ENCODE results near the gene PRPH. TPM values are rescaled to one million over a fixed set of nuclear protein-coding genes. Genes with fewer than 3 reads are reported as not detected.

PRPH gene
- total and polyA plus RNA-seq, 9 of the 15 experiments (the other 6 are each of a cell fraction or from before 2014, with no cell fraction given) = 0.27 to 1.9 (median 1.3) TPM; not detected in 1

DNA sequence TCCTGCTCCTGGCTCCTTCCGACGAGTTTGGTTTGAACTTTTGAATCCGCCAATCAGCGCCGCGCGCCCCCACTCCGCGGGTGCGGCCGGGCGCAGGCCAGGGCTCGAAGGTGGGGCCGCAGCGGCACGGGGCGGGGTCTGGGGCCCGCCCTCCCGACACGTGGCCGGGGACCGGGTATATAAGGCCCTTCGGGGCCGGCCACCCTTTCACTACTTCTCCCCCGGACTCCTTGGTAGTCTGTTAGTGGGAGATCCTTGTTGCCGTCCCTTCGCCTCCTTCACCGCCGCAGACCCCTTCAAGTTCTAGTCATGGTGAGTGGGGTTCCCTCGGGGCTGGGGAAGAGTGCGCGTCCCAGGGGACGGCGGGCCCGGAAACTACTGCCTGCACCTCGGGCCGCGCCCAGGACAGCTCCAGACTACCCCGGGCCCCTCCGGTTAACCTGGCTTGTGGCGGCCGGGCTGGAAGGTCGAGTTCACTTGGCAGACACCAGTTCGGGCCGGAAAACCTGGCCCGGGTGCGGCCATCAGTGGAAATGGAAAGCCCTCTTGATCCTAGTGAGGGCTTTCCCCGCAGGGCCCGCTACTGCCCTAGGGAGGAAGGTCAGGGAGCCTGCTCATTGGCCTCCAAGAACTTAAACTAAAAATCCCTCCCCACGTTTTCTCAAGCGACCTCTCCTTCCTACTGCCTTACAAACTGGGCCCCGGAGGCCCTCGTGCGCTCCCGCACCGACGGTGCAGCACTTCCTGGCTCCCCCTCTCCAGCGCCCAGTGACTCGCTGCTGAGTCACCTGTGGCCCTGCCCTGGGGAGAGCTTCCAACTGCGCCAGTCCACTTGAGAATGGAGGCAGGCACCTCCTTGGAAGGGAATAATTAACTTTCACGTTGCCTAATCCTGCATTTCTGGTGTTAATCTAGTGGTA, 29.8 kb upstream of the PRPH start, which contains the start of gene TUBA1C (continued):
- TF ChIP-seq, protein P1, sequence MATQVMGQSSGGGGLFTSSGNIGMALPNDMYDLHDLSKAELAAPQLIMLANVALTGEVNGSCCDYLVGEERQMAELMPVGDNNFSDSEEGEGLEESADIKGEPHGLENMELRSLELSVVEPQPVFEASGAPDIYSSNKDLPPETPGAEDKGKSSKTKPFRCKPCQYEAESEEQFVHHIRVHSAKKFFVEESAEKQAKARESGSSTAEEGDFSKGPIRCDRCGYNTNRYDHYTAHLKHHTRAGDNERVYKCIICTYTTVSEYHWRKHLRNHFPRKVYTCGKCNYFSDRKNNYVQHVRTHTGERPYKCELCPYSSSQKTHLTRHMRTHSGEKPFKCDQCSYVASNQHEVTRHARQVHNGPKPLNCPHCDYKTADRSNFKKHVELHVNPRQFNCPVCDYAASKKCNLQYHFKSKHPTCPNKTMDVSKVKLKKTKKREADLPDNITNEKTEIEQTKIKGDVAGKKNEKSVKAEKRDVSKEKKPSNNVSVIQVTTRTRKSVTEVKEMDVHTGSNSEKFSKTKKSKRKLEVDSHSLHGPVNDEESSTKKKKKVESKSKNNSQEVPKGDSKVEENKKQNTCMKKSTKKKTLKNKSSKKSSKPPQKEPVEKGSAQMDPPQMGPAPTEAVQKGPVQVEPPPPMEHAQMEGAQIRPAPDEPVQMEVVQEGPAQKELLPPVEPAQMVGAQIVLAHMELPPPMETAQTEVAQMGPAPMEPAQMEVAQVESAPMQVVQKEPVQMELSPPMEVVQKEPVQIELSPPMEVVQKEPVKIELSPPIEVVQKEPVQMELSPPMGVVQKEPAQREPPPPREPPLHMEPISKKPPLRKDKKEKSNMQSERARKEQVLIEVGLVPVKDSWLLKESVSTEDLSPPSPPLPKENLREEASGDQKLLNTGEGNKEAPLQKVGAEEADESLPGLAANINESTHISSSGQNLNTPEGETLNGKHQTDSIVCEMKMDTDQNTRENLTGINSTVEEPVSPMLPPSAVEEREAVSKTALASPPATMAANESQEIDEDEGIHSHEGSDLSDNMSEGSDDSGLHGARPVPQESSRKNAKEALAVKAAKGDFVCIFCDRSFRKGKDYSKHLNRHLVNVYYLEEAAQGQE (IDR thresholded peaks at IDR 0.05; ENCODE audit: borderline replicate concordance) = peak; percentile 70
- TF ChIP-seq, protein P1 (CRISPR knock-in tag; IDR thresholded peaks at IDR 0.05; ENCODE audit: low read depth) = no peak; the same call in 1 of the 2 replicates
- no peak for TF ChIP-seq EGR1 (conservative IDR thresholded peaks at IDR 0.05)
- peak; percentile 88 for TF ChIP-seq TAF9B (IDR thresholded peaks at IDR 0.05; ENCODE audit: partially characterized antibody)
- 0 out of 2 replicates have a peak, but pooled peaks have one; percentile 45 for TF ChIP-seq CBFB (CRISPR knock-in tag; IDR thresholded peaks at IDR 0.05)
- TF ChIP-seq NCOR1 (IDR thresholded peaks at IDR 0.05) = peak; percentile 62
- TF ChIP-seq, protein P2, sequence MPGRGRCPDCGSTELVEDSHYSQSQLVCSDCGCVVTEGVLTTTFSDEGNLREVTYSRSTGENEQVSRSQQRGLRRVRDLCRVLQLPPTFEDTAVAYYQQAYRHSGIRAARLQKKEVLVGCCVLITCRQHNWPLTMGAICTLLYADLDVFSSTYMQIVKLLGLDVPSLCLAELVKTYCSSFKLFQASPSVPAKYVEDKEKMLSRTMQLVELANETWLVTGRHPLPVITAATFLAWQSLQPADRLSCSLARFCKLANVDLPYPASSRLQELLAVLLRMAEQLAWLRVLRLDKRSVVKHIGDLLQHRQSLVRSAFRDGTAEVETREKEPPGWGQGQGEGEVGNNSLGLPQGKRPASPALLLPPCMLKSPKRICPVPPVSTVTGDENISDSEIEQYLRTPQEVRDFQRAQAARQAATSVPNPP (IDR thresholded peaks at IDR 0.05; ENCODE audit: borderline replicate concordance, insufficient read depth, insufficient read length) = no peak
- peak; percentile 99 for TF ChIP-seq KDM5B (IDR thresholded peaks at IDR 0.05; ENCODE audit: insufficient replicate concordance, low read depth, low read length)
- TF ChIP-seq TAF7 (tag; IDR thresholded peaks at IDR 0.05) = peak; percentile 90
- TF ChIP-seq TEAD4 (IDR thresholded peaks at IDR 0.05; ENCODE audit: low read length) = peak; percentile 63
- TF ChIP-seq TEAD4 (CRISPR knock-in tag; IDR thresholded peaks at IDR 0.05; ENCODE audit: borderline replicate concordance) = no peak
- TF ChIP-seq, protein P3, sequence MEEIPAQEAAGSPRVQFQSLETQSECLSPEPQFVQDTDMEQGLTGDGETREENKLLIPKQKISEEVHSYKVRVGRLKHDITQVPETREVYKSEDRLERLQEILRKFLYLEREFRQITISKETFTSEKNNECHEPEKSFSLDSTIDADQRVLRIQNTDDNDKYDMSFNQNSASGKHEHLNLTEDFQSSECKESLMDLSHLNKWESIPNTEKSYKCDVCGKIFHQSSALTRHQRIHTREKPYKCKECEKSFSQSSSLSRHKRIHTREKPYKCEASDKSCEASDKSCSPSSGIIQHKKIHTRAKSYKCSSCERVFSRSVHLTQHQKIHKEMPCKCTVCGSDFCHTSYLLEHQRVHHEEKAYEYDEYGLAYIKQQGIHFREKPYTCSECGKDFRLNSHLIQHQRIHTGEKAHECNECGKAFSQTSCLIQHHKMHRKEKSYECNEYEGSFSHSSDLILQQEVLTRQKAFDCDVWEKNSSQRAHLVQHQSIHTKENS (CRISPR knock-in tag; IDR thresholded peaks at IDR 0.05) = 0 out of 2 replicates have a peak, but pooled peaks have one; percentile 65
- no peak; the same call in 1 of the 2 replicates for TF ChIP-seq ZNF583 (CRISPR knock-in tag; IDR thresholded peaks at IDR 0.05)
- peak; percentile 98 for TF ChIP-seq GTF2E2 (tag; IDR thresholded peaks at IDR 0.05)
- TF ChIP-seq RFX5 (IDR thresholded peaks at IDR 0.05; ENCODE audit: low read depth, low read length) = no peak; the same call in 1 of the 2 replicates

Data from K562 (cell line).